A673 (cell line): ENCODE measurements around the gene SUV39H1. TPM values are rescaled to one million over a fixed set of nuclear protein-coding genes. Genes with fewer than 3 reads are reported as not detected.
"Not testable (repeated sequence)": the region's sequence is repeated elsewhere in the genome, so short reads cannot be mapped to it uniquely, and the experiment has no call there.

ENCODE experiments used
- BruUV-seq: library from RNA; stranded (reverse); fragments of 400-500 nt; replicated peaks from 2 replicates; lab custom pipeline; 2021; lab: Mats Ljungman, UMichigan
- CTCF ChIA-PET: fragments of 300-600 bp; sonication (Branson Sonifier 250); formaldehyde crosslinking; loops from one replicate; lab custom pipeline; 2022; ENCODE audit warnings: antibody characterized with exemption; lab: Charles Lee
- POLR2A ChIA-PET: fragments of 300-600 bp; sonication (Branson Sonifier 250); formaldehyde crosslinking; loops from one replicate; lab custom pipeline; 2022; ENCODE audit warnings: antibody characterized with exemption; ENCODE audit not compliant: low non-redundant PET; lab: Charles Lee
- DNase-seq: peaks from one replicate; pipeline ENCODE4 v3.0.0-alpha.2; 2015; ENCODE audit warnings: low spot score
- H3K27ac ChIP-seq: fragments of 200-600 bp; sonication (generic); 2 replicates; pipeline ENCODE4 v1.5.1; 2016; ENCODE audit warnings: mixed run types, low read depth, mild to moderate bottlenecking, mixed read lengths, antibody characterized with exemption, low read length; ENCODE audit not compliant: poor library complexity, severe bottlenecking
- H3K27me3 ChIP-seq: fragments of 200-600 bp; sonication (generic); replicated peaks from 2 replicates; pipeline ENCODE4 v1.6.1; 2017; ENCODE audit warnings: mixed run types, low read depth, mild to moderate bottlenecking, mixed read lengths, antibody characterized with exemption, low read length; ENCODE audit not compliant: insufficient read depth, poor library complexity
- H3K36me3 ChIP-seq: fragments of 200-600 bp; sonication (generic); 2 replicates; pipeline ENCODE4 v1.6.1; 2016; ENCODE audit warnings: mixed run types, mild to moderate bottlenecking, mixed read lengths, antibody characterized with exemption, low read length; ENCODE audit not compliant: insufficient read depth, poor library complexity, severe bottlenecking
- H3K4me1 ChIP-seq: fragments of 200-600 bp; sonication (generic); 2 replicates; pipeline ENCODE4 v1.6.1; 2017; ENCODE audit warnings: mixed run types, mild to moderate bottlenecking, mixed read lengths, antibody characterized with exemption, low read length; ENCODE audit not compliant: insufficient read depth, poor library complexity, severe bottlenecking
- H3K4me3 ChIP-seq: fragments of 200-600 bp; sonication (generic); 2 replicates; pipeline ENCODE4 v1.5.1; 2016; ENCODE audit warnings: low read depth, mixed run types, mild to moderate bottlenecking, mixed read lengths, low read length; ENCODE audit not compliant: poor library complexity, severe bottlenecking
- H3K9me3 ChIP-seq: fragments of 200-600 bp; sonication (generic); 2 replicates; pipeline ENCODE4 v1.6.1; 2016; ENCODE audit warnings: mixed run types, low read depth, mild to moderate bottlenecking, mixed read lengths, antibody characterized with exemption, low read length; ENCODE audit not compliant: poor library complexity, severe bottlenecking
- EZH2 ChIP-seq: fragments of 200-600 bp; sonication (generic); IDR thresholded peaks from 2 replicates; pipeline ENCODE4 v1.6.1; 2017; ENCODE audit warnings: borderline replicate concordance, low read depth, mild to moderate bottlenecking, mixed read lengths, antibody characterized with exemption, low read length; ENCODE audit not compliant: poor library complexity, severe bottlenecking
- intact Hi-C: fragments of 100-400 bp; cut with micrococcal nuclease; formaldehyde crosslinking; loops from one replicate; pipeline ENCODE4 v1.10.0; 2022; ENCODE audit not compliant: unreplicated experiment
- total RNA-seq: library from RNA; stranded (reverse); gene quantifications from 2 replicates; pipeline ENCODE4 v1.2.3, GENCODE V29; 2021
- TF ChIP-seq, protein P1 (sequence below): fragments of 300-800, 200-600 bp; sonication (generic); conservative IDR thresholded peaks from 2 replicates; pipeline ENCODE4 v1.5.1; 2017; ENCODE audit warnings: low read depth, mild to moderate bottlenecking, antibody characterized with exemption, low read length, moderate library complexity, mixed read lengths

The SUV39H1 gene
- total RNA-seq, 1 experiment from 2014 or later = 29.9 TPM

DNA sequence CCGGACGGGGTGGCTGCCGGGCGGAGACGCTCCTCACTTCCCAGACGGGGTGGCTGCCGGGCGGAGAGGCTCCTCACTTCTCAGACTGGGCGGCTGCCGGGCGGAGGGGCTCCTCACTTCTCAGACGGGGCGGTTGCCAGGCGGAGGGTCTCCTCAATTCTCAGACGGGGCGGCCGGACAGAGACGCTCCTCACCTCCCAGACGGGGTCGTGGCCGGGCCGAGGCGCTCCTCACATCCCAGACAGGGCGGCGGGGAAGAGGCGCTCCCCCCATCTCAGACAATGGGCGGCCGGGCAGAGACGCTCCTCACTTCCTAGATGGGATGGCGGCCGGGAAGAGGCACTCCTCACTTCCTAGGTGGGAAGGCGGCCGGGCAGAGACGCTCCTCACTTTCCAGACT, 36.8 kb upstream of the SUV39H1 start:
- H3K4me1 ChIP-seq, H3K27ac ChIP-seq, intact Hi-C loops, H3K9me3 ChIP-seq, DNase-seq, BruUV-seq, CTCF ChIA-PET, H3K27me3 ChIP-seq, H3K36me3 ChIP-seq, POLR2A ChIA-PET, H3K4me3 ChIP-seq: not testable (repeated sequence)

DNA sequence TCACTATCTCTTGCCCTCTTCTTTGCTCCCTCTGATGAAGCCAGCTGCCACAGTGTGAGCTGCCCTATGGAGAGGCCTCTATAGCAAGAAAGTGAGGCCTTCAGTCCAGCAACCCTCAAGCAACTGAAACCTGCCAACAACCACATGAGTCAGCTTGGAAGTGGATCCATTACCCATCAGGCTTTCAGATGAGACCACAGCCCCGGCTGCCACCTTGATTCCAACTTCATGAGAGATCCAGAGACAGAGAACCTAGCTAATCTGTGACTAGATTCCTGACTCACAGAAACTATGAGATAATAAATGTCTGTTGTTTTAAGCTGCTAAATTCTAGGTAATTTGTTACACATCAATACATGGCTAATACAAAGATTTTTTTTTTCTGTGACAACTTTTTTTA, 33.3 kb upstream of the SUV39H1 start:
- intact Hi-C loops = no loop called here
- Histone ChIP-seq H3K27me3 (no peaks in the 10 kb centered on the region), H3K9me3 (no peaks in the 10 kb centered on the region), H3K4me1 (no peaks in the 10 kb centered on the region), H3K27ac (no peak overlapping the region), H3K36me3 (no peaks in the 10 kb centered on the region), H3K4me3 (no peak overlapping the region)
- no TSS peak for BruUV-seq
- ChIA-PET CTCF (no interaction called here), POLR2A (no interaction called here)
- DNase-seq = no peak
- TF ChIP-seq, protein P1, sequence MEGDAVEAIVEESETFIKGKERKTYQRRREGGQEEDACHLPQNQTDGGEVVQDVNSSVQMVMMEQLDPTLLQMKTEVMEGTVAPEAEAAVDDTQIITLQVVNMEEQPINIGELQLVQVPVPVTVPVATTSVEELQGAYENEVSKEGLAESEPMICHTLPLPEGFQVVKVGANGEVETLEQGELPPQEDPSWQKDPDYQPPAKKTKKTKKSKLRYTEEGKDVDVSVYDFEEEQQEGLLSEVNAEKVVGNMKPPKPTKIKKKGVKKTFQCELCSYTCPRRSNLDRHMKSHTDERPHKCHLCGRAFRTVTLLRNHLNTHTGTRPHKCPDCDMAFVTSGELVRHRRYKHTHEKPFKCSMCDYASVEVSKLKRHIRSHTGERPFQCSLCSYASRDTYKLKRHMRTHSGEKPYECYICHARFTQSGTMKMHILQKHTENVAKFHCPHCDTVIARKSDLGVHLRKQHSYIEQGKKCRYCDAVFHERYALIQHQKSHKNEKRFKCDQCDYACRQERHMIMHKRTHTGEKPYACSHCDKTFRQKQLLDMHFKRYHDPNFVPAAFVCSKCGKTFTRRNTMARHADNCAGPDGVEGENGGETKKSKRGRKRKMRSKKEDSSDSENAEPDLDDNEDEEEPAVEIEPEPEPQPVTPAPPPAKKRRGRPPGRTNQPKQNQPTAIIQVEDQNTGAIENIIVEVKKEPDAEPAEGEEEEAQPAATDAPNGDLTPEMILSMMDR = no peak
- no peak for TF ChIP-seq EZH2

DNA sequence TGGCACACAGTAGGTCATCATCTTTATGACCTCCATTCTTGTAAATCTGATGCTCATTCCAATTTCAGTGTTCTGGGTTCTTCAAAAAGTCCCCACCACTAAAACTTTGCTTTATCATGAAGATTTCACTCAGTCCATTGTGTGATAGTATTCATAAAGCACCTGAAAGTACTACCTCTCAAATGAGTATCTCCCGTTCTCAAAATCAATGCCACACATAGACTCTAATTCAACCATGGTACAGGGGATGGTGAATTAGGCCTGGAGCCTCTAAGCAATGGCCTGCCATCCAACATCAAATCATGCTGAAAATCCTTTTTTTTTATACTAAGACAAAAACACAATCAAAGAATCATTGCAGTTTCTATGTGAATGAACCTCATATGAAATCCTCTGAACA, 32.4 kb upstream of the SUV39H1 start:
- H3K4me1 ChIP-seq = no peaks in the 10 kb centered on the region
- CTCF ChIA-PET = no interaction called here
- no TSS peak for BruUV-seq
- H3K27ac ChIP-seq = no peak overlapping the region
- intact Hi-C loops = no loop called here
- H3K9me3 ChIP-seq = no peaks in the 10 kb centered on the region
- DNase-seq = no peak
- no peak for TF ChIP-seq EZH2
- TF ChIP-seq, protein P1 = no peak
- POLR2A ChIA-PET = no interaction called here
- H3K36me3 ChIP-seq = no peaks in the 10 kb centered on the region
- no peak overlapping the region for H3K4me3 ChIP-seq
- H3K27me3 ChIP-seq = no peaks in the 10 kb centered on the region

DNA sequence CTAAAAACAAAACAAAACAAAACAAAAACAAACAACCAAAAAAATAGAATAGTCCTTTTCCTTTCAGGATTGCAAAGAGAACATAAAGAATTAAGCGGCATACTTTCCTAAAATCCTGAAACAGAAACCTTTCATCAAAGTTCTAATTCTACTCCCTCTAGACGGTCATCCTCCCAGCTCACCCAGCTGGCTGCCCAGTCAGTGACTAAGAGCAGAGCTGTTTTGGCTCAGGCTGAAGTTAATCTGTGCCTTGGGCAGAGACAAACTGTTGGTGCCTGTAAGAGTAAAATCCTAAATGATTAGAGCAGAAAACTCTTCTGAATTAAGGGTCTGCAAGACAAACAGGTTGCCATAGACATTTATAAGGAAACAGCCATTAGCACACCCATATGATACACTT, 30.5 kb upstream of the SUV39H1 start:
- intact Hi-C loops = no loop called here
- BruUV-seq = no TSS peak
- CTCF ChIA-PET = no interaction called here

More for the DNA sequence above, 30.5 kb upstream of the SUV39H1 start:
- no peaks in the 10 kb centered on the region for H3K27me3 ChIP-seq
- POLR2A ChIA-PET = no interaction called here
- no peak for DNase-seq
- no peaks in the 10 kb centered on the region for H3K36me3 ChIP-seq
- no peak overlapping the region for H3K27ac ChIP-seq
- no peaks in the 10 kb centered on the region for H3K4me1 ChIP-seq
- no peaks in the 10 kb centered on the region for H3K9me3 ChIP-seq
- TF ChIP-seq, protein P1 = no peak
- TF ChIP-seq EZH2 = no peak
- no peak overlapping the region for H3K4me3 ChIP-seq
